Measurements from ENCODE around the gene MEOX2.

The MEOX2 gene

DNA sequence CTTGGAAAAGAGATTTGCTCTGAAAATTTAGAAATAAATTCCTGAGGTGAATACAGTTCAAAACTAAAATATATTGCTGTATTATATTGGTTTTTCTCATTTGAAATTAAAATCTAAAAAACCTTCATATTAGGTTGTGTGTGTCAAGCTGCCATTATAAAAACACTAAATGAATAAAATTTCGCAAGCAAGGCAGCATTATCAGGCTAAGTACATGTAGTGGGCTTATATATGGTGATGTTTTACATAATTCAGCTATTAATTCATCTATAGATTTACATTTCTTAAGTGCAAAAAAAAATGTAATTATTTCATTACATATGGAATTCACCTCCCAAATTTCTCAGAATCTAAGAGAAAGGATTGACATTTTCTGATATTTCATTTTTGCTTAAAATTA lies 5.3 kb downstream of the MEOX2 start:
- DNase-seq, result no peak

DNA sequence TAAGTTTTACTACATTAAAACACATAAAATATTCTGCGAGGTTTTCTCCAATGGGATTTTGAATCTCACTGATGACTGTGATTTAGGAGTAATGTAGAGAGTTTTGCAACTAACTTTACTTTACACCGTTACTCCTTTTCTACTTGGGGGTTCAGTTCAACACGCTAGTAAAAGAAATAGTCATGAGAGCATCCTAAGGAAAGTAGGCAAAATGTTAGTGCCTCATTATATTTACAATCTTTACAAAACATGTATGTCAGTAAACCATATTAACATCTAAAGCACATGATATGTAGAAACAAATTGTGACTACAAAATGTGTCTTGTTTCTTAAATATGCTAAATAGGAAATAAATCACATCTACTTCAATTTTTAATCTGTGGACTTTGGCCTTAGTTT lies 6.0 kb downstream of the MEOX2 start:
- DNase-seq, result no peak

DNA sequence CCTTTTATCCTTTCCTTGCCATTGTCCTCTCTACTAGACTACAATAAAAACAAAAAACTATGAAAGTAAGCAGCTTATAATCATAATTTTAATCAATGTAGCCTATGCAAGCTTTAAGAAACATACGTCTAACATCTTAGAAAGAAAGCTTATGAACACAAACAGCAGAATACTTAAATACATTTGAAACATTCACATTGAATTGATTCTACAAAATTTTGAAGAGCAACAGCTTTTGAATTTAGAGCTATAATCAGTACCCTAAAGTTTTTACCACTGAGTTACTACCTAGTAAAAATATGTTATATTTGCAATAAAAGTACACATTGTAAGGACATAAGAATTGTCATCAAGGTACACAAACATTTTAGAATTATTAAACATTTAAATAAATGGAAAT lies 7.2 kb downstream of the MEOX2 start:
- no peak for DNase-seq

DNA sequence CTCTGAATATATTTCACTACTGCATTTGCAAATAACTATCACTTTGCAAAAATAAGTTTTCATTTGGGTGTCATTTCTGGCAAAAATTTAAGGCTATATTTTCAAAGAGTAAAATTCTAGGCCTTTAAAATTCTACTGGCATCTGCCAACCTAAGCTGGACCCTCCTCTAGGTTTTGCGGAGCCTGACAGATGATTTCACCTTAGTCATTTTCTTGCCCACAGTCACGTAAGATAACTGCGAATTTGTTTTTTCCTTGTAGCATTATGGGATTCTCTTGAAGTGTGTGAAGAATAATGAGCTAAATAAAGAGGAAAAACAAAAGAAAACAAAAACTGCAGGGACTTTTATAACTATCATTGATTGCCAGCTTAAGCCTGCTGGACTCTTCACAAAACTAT lies 7.8 kb downstream of the MEOX2 start:
- no peak for DNase-seq

DNA sequence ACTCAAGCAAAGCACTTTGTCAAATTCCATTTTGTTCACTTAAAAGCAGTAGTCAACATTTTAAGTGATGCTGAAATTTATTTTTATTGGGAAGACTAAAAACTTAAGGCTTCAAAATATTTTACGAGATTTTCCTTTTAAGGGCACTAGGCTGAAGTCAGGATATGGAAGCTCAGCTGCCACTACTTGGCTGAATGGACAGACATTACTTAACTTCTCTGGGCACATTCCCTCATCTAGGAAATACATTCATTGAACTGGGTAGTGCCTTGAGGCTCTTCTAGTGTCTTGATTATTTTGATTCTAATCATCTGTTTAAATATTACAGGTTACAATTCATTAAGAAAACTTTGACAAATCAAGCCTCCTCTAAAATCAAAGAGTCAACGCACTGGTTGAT lies 11.1 kb downstream of the MEOX2 start:
- no peak for DNase-seq

DNA sequence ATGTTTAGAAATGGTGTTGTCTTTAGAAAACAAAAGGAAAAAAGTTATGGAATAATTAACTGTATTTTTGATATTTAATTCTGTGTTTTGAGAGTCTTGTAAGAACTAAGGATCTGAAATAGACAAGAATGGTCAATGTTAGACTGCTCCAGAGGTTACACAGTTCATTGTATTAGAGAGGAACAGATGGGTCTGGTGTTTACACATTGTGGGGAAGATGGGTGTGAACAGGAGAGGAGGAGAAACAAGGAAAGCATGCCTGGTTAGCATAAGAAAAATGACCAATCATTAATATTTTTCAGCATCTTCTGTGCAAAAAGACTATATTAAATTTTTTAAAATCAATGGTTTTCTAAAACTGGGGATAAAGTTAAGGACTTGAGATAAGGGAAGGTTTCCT lies 11.9 kb downstream of the MEOX2 start:
- DNase-seq, result no peak

DNA sequence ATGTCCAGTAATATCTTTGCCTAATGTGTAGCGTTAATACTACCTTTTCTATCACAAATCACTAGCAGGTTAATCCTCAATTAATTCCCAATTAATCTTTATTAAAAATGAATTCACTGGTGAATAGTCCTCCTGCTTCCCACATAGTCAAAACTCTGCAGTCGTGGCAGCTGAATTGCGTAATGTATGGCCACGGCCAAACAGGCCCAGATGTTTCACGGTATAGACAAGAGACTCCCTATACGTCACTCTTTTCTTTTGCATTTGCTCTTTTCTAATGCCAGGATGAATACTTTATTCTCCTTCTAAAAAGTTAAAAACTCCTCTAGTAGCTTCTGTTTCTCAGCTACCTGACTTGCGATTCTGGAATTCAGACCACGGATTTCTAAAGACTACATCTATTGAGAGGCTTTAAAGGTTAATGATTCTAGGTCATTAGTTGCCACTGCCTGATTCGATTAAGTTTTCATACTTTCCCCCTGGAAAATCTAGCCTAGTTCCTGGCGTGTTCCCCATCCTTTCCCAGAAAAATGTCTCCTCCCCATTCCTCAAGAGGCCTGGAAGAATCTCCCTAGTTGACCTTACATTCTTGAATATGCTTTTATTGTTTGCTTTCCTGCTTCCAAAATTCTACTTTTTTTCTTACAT lies 16.9 kb downstream of the MEOX2 start:
- peak; percentile 6 for DNase-seq

DNA sequence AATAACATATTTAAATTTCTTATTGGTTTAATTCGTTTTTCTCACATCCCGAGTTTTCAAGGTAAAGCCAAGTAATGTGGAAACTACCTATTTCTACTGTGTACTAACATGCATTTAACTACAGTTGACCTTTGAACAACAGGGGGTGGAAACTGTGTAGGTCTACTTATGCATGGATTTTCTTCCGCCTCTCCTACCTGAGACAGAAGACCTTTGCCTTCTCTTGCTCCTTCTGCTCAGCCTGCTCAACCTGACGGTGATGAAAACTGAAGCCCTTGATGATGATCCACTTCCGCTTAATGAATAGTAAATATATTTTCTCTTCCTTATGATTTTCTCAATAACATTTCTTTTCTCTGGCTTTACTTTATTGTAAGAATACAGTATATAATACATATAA lies 18.5 kb downstream of the MEOX2 start:
- DNase-seq, result no peak

DNA sequence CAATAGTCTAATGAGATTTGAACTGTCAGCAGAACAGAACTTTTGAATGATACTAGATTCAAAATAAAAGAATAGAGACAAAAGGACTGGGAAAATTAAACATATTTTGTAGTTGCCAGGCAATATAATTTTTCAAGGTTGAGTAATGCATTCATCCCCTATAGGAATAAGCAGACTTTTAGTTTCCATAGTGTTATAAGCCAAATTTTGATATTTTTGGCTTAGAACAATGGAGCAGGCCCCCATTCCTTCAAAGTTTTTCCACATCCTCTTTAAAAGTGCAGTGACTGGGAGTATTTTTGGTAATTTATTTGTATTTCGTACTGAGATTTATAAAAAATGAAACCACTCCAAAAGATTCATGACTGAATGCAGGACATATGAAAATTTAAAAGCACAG lies 24.0 kb downstream of the MEOX2 start:
- DNase-seq, result peak; percentile 10

DNA sequence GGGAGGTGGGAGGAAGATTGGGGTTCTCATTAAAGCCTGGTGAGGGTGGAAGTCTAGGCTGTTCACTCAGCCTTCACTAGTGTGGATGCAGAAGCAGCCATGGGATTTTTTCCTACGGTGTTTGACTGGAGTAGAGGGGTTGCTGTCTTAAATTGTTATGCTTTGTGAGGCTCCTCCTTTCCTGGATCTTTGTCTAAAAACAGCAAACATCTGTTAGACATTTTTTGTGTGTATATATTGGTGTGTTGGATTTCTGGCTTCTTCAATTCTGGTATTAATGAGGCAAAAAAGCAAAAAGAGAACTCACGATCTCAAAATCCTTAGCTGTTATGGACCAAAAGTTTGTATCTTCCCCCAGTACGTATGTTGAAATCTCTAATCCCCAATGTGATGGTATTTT lies 28.2 kb downstream of the MEOX2 start:
- no peak for DNase-seq

DNA sequence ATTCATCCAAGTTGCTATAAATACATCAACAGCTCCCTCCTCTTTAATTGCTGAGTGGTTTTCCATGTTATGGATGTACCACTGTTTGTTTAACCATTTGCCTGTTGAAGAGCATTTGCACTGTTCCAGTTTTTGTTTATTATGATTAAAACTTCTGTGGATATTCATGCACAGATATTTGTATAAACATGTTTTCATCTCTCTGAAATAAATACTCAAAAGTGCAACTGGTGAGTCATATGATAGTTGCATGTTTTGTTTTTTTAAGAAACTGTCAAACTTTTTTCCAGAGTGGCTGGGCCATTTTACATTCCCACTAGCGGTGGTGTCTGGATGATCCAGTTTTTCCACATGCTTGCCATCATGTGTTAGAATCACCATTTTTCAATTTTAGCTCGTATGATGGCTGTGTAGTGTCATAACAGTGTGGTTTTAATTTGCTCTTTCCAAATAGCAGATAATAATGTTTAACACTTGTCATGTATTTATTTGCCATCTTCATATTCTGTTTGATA lies 33.6 kb downstream of the MEOX2 start:
- DNase-seq, result peak; percentile 28

DNA sequence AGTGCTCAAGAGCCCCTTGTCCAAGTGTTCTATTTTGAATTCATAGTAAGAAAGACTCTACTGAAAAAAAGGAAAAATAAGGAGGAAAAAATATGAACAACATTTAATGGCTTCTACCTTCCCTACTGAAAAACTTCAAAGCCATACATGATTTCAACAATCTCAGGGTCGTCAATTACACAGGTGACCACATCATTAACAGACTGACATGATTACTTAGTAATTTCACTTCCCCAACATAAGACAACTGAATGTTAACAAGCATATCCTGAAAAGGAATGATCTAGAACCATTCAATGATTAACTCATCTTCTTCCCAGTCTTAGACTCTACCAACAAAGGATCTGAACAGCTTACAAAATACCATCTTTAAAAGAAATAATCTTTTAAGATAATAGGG lies 34.8 kb downstream of the MEOX2 start:
- DNase-seq, result no peak

DNA sequence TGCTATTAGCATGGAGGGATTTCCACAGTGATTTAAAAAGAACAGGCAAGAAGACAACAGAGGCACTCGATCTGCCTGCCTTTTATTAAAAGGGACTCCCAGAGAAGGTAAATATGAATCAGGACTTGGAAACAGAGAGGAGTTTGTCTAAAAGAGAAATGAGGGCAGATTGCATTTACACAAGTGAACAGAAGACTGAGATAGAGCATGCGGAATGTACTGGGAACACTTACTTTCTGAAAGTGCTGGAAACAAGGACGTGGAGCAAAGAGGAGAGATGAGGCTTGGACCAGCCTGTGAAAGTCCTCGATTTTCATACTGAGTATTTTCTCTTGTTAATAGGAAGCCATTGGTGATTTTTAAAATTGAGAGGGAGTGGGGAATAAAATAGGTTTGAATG lies 35.7 kb downstream of the MEOX2 start:
- no peak for DNase-seq

DNA sequence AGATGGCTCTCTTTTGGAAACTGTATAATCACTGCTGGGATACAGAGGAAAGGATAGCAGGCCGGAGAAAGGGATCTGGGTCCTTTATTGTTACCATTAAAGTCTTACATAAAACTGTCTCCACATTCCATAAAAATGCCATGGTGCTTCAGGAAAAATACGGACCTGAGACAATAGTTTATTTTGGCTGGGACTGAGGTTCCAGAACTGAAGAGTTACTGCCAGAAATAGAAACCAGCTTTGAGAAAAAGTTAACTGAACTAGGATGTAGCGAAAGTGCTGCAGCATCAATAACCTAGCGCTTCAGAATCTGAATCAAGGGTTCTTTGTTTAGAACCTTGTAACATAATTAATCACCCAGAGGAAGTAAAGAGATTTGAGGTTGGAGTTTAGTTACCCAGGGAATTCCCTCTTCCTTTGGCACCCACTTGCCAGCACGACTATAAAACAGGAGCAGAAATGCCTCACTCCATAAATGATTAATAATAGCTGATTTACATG lies 38.0 kb downstream of the MEOX2 start:
- no peak for DNase-seq

DNA sequence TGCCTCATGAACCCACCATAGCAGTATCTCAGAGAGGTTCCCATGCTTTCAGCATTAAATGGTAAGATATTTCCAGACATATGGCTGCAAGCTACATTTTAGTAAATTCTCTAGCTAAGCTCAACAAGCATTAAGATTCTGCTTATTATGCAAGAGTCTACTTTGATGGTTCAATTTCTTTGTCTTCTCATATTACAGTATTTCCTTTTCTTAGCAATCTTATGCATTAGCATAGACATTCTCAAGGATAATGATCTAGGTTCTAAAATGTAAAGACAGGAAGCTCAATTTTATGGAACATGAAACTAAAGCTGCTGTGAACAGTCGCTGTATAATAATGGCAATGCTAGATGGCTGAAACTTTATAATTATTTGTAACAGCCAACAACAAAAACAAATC lies 39.2 kb downstream of the MEOX2 start:
- DNase-seq, result no peak

DNA sequence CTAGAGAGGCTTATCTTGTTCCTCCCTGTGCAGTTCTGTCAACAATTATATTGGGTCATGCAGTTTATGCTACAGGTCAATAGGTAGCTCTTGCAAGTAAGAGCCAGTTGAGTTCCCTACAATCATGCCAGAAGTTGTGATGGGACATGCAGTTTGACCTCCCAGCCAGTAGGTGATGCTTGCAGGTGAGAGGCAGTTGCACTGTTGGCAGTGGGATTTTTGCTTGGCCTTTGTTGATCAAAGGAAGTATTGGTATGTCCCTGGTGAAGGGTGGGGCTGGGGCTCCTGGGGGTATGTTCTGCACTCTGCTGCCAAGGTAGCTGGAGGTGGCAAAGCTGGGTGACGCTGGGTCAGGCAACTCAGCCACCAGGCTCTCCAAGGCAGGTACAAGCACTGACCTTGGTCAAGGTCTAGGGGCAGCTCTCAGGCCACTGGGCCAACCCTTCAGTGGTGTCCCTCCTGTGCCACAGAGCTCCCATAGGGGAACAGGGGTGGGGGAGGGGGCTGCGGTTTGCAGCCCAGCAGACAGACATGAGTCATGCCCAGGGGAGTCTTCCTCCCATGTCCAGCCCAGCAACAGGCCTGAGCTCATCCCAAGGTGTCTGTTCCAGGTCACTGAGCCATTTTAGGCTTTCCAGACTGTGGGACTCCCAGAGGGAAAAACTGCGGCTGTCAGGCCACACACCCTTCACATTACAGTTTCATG lies 43.3 kb downstream of the MEOX2 start:
- DNase-seq, result peak; percentile 12

DNA sequence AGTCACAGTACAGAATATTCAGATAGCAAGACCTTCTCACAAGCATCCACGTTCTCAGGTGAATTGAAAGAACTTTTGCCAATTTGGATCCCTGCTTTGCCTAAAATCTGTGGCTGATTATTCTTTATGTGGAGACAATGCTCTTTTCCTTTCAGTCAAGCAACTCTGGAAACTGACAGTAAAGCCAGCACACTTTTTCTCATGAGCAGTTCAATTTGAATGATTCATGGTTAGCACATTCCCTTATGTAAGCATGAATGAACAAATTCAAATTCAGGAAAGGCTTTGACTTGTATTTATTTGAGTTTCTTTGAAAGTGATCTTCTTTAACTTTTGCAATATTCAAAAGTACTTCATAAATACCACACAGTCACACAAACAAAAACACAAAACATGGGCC lies 57.6 kb downstream of the MEOX2 start:
- peak; percentile 60 for DNase-seq

DNA sequence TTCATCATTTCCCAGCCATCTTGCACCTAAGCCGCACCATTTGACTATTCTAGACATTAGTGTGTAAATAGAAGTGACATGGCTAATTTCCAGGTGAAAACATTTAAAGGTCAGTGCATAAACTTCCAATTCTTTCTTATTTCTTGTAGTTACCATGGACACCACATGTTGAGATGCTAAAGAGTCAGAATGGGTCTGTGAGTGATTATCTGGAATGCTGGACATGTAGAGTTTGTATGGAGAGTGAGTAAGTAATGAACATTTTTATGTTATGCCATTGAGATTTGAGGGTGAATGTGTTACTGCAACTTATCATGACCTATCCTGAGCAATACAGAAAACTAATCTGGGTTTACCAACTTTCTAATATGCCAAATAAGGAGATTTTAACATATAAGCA lies 60.4 kb downstream of the MEOX2 start:
- DNase-seq, result peak; percentile 92

DNA sequence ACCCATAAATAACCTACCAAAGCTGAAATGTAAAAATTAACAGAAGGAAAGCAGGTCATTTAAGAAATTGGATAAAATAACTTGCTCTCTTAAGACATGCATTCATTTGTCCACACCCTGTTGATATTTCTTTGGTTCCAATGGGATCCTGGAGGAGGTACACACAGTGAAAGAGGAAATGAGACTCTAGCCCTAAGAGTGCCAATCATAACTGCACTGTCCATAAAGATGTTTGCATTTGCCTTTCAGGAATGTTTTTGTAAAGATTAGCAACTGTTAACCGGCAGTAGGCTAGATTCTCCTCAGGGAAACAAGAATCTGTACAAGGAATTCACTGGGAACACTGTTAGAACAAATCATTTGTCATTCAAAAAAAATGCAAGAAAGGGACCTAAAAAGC lies 61.0 kb downstream of the MEOX2 start:
- peak; percentile 97 for DNase-seq

DNA sequence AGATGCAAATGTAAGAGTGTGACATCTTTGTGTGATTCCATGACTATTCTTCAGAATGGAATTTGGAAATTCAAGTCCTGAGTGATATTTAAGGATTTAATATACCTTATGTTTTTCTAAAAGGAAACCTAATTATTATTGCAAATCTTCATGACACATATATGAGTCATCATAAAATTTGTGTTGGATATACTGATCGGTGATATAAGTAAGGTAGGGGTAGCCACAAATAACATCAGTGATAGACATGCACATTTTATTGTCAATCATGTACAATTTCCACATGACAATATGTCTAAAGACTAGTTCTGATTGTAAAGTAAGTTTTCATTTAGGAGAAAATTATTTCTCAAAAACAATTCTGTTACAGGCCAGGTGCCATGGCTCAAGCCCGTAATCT lies 65.0 kb downstream of the MEOX2 start:
- DNase-seq, result no peak

DNA sequence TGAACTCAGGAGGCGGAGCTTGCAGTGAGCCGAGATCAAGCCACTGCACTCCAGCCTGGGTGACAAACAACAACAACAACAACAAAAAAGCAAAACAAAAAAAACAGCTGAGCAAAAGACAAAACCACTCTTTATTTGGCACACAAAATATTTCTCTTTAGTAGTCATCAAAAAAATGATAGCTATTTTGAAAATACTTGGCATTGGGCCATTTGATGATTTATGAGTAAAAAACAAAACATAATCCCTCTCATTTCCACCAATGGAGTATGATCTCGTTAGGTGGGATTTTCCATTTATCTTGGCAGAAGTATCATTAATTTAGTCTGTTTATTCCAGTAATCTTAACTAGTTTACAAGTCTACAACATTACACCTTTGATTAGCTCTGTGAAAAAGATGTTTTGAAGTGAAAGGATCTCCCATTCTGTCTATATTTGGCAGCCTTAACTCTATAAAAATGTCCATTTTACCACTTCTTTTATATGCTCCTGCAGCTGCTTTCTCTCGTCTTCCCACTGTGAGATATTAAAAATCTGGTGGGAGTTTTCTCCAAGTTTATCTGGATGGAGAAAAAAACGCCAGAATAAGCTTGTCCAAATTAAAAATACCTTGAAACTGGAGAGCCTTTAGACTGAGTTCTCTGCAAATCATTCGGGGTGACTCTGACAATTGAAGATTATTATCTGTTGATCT lies 65.8 kb downstream of the MEOX2 start:
- peak; percentile 44 for DNase-seq

DNA sequence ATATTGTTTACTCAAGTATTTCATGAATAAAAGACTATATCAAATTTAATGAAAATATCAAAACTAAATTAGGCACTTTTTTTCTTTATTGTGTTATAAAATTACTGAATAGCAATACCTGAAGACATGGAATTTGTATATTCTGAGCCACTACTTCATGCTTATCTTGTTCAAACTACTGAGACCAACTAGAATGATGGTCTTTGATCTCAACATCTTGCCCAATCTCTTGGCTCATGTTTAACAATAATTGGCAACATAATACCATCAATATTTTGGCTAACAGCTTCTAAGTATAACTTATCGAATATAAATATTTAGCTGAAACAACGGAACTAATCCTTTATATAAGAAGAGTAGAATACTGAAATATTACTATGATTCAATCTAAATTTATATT lies 68.2 kb downstream of the MEOX2 start:
- DNase-seq, result no peak

DNA sequence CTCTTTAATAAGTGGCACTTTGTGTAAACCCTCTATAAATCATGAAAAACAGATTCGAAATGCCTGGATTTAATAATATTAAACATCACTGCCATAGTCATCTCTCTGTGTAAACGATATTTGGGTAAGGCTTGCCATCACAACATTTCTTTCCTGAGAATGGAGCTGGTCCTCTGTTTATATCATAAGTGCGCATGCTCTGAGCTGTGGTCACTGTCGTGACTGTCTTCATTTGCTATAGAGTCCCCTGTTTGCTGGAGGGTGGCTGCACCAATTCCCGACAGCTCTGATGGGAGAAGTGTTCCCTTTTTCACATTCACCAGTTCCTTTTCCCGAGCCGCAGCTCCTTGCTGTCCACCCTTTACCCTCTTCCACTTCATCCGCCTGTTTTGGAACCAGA lies 74.3 kb downstream of the MEOX2 start:
- no peak for DNase-seq

DNA sequence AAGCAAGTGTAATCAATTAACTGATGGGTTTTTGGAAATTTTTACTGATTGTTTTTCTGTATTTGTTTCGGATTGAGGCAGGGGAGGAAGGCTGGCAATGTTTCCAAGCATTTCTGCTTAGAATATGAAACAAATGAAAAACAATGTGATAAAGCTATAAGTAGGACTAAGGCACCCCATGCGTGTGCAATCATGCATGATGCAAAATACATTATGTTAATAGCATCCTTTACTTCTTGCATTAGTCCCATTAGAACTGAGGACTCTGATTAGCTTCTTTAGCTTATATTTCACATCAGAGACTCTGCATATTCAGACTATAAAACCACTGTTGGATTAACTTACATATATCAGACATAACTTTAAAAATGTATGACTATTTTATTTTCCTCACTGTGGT lies 76.0 kb downstream of the MEOX2 start:
- no peak for DNase-seq
